Skeletal muscle satellite cell (primary cell): Measurements from ENCODE around the gene ZFAND4.
"Not testable (repeated sequence)": the region's sequence is repeated elsewhere in the genome, so short reads cannot be mapped to it uniquely, and the experiment has no call there.

ENCODE experiments used
- H3K27me3 ChIP-seq: 2 replicates; pipeline ENCODE4 v1.7.0; 2013; ENCODE audit warnings: low read length; ENCODE audit not compliant: control insufficient read depth, insufficient read depth
- H3K36me3 ChIP-seq: 2 replicates; pipeline ENCODE4 v1.7.0; 2013; ENCODE audit warnings: mild to moderate bottlenecking, control low read depth, low read length; ENCODE audit not compliant: insufficient read depth
- H3K4me1 ChIP-seq: 2 replicates; pipeline ENCODE4 v1.7.0; 2013; ENCODE audit warnings: low read length; ENCODE audit not compliant: control insufficient read depth, insufficient read depth
- H3K4me2 ChIP-seq: 2 replicates; pipeline ENCODE4 v1.7.0; 2013; ENCODE audit warnings: mild to moderate bottlenecking, low read length
- H3K4me3 ChIP-seq: 2 replicates; pipeline ENCODE4 v1.7.0; 2013; ENCODE audit warnings: low read length
- H3K9ac ChIP-seq: 2 replicates; pipeline ENCODE4 v1.7.0; 2013; ENCODE audit warnings: mild to moderate bottlenecking, low read depth, low read length, moderate library complexity
- H3K9me3 ChIP-seq: replicated peaks from 2 replicates; pipeline ENCODE4 v1.7.0; 2013; ENCODE audit warnings: mild to moderate bottlenecking, control low read depth, low read length

ZFAND4 gene

GRCh38 chr10:45585131-45585530 is 87.4 kb downstream of the ZFAND4 start:
- no peaks in the 10 kb centered on the region for H3K36me3 ChIP-seq
- H3K4me2 ChIP-seq, result no peak overlapping the region
- no peaks in the 10 kb centered on the region for H3K9me3 ChIP-seq
- no peaks in the 10 kb centered on the region for H3K27me3 ChIP-seq
- H3K4me1 ChIP-seq, result peaks cover 3% of the 10 kb centered on the region
- H3K9ac ChIP-seq, result no peak overlapping the region
- H3K4me3 ChIP-seq, result no peak overlapping the region

- Histone ChIP-seq H3K4me2 (no peak overlapping the region), H3K27me3 (no peaks in the 10 kb centered on the region), H3K4me3 (no peak overlapping the region), H3K4me1 (peaks cover 3% of the 10 kb centered on the region), H3K36me3 (no peaks in the 10 kb centered on the region), H3K9ac (no peak overlapping the region), H3K9me3 (no peaks in the 10 kb centered on the region)
These were observed 90.2 kb downstream of the ZFAND4 start for GRCh38 chr10:45582386-45582781.

- Histone ChIP-seq H3K4me1 (peaks cover 3% of the 10 kb centered on the region), H3K4me2 (no peak overlapping the region), H3K27me3 (no peaks in the 10 kb centered on the region), H3K4me3 (no peak overlapping the region), H3K9ac (no peak overlapping the region), H3K9me3 (no peaks in the 10 kb centered on the region), H3K36me3 (no peaks in the 10 kb centered on the region)
These were observed 90.8 kb downstream of the ZFAND4 start for GRCh38 chr10:45581582-45582385.

- Histone ChIP-seq H3K27me3 (no peaks in the 10 kb centered on the region), H3K4me2 (no peak overlapping the region), H3K9ac (no peak overlapping the region), H3K9me3 (no peaks in the 10 kb centered on the region), H3K36me3 (no peaks in the 10 kb centered on the region), H3K4me1 (peaks cover 3% of the 10 kb centered on the region), H3K4me3 (no peak overlapping the region)
These were observed 91.4 kb downstream of the ZFAND4 start for GRCh38 chr10:45581216-45581549.

GRCh38 chr10:45580371-45581215 is 92.0 kb downstream of the ZFAND4 start:
- Histone ChIP-seq H3K9me3 (no peaks in the 10 kb centered on the region), H3K27me3 (no peaks in the 10 kb centered on the region), H3K9ac (no peak overlapping the region), H3K4me1 (peaks cover 3% of the 10 kb centered on the region), H3K4me3 (no peak overlapping the region), H3K36me3 (no peaks in the 10 kb centered on the region), H3K4me2 (no peak overlapping the region)

GRCh38 chr10:45578384-45578971 is 94.1 kb downstream of the ZFAND4 start:
- Histone ChIP-seq H3K9me3 (no peaks in the 10 kb centered on the region), H3K4me1 (peaks cover 3% of the 10 kb centered on the region), H3K27me3 (no peaks in the 10 kb centered on the region), H3K36me3 (no peaks in the 10 kb centered on the region), H3K4me2 (no peak overlapping the region), H3K4me3 (no peak overlapping the region), H3K9ac (no peak overlapping the region)

- H3K9me3 ChIP-seq, result no peaks in the 10 kb centered on the region
- H3K4me3 ChIP-seq, result no peak overlapping the region
- H3K27me3 ChIP-seq, result no peaks in the 10 kb centered on the region
- H3K9ac ChIP-seq, result no peak overlapping the region
- H3K4me2 ChIP-seq, result no peak overlapping the region
- no peaks in the 10 kb centered on the region for H3K4me1 ChIP-seq
- H3K36me3 ChIP-seq, result no peaks in the 10 kb centered on the region
These were observed 96.5 kb downstream of the ZFAND4 start for GRCh38 chr10:45575966-45576597.

- H3K4me3 ChIP-seq, H3K27me3 ChIP-seq, H3K9me3 ChIP-seq, H3K9ac ChIP-seq, H3K36me3 ChIP-seq, H3K4me1 ChIP-seq, H3K4me2 ChIP-seq: not testable (repeated sequence)
These were observed 97.4 kb downstream of the ZFAND4 start for GRCh38 chr10:45575032-45575761.

- H3K9ac ChIP-seq, result no peak overlapping the region
- H3K4me3 ChIP-seq, result no peak overlapping the region
- H3K9me3 ChIP-seq, result no peaks in the 10 kb centered on the region
- H3K36me3 ChIP-seq, result no peaks in the 10 kb centered on the region
- no peaks in the 10 kb centered on the region for H3K4me1 ChIP-seq
- H3K4me2 ChIP-seq, result no peak overlapping the region
- no peaks in the 10 kb centered on the region for H3K27me3 ChIP-seq
These were observed 103.1 kb downstream of the ZFAND4 start for GRCh38 chr10:45569471-45569870.

GRCh38 chr10:45566415-45566814 is 106.2 kb downstream of the ZFAND4 start:
- Histone ChIP-seq H3K4me1 (no peaks in the 10 kb centered on the region), H3K9ac (no peak overlapping the region), H3K4me2 (no peak overlapping the region), H3K27me3 (no peaks in the 10 kb centered on the region), H3K4me3 (no peak overlapping the region), H3K36me3 (no peaks in the 10 kb centered on the region), H3K9me3 (no peaks in the 10 kb centered on the region)
